Small intestine (tissue), 7 donors: ENCODE results near the gene SPOCK1. TPM values are rescaled to one million over a fixed set of nuclear protein-coding genes. Genes with fewer than 3 reads are reported as not detected.

Source experiments
- DNase-seq, 2 donors: peaks; one replicate each; pipeline versions ENCODE4 v3.0.0 to v3.0.0-alpha.2; 2013
- FAIRE-seq: peaks from 2 replicates; lab custom pipeline; 2012; peaks lifted over from hg19 to GRCh38; lab: Jason Lieb, UNC
- H3K27ac ChIP-seq, 3 donors: one replicate each; pipeline ENCODE4 v1.5.1; 2013; ENCODE audit warnings: low read length in 2 of 3, mild to moderate bottlenecking in 2 of 3, control low read depth in 1 of 3, inconsistent platforms in 1 of 3, low read depth in 1 of 3, moderate library complexity in 1 of 3
- H3K27me3 ChIP-seq, 3 donors: one replicate each; pipeline ENCODE4 v1.6.1; 2013; ENCODE audit warnings: low read length in 3 of 3, inconsistent platforms in 1 of 3; ENCODE audit not compliant: control insufficient read depth in 3 of 3, insufficient read depth in 3 of 3
- H3K36me3 ChIP-seq, 3 donors: one replicate each; pipeline ENCODE4 v1.6.1; 2013; ENCODE audit warnings: low read length in 3 of 3, inconsistent platforms in 1 of 3, low read depth in 1 of 3, mild to moderate bottlenecking in 1 of 3, moderate library complexity in 1 of 3; ENCODE audit not compliant: control insufficient read depth in 3 of 3, insufficient read depth in 2 of 3
- H3K4me1 ChIP-seq, 3 donors: one replicate each; pipeline ENCODE4 v1.6.1; 2013; ENCODE audit warnings: low read length in 2 of 3, inconsistent platforms in 1 of 3, low read depth in 1 of 3, mild to moderate bottlenecking in 1 of 3, moderate library complexity in 1 of 3; ENCODE audit not compliant: control insufficient read depth in 3 of 3, insufficient read depth in 2 of 3
- H3K4me3 ChIP-seq, 3 donors: one replicate each; pipeline ENCODE4 v1.5.1; 2013; ENCODE audit warnings: low read length in 3 of 3, control low read depth in 1 of 3, inconsistent platforms in 1 of 3, low read depth in 1 of 3, mild to moderate bottlenecking in 1 of 3, moderate library complexity in 1 of 3
- H3K9me3 ChIP-seq, 2 donors: one replicate each; pipeline ENCODE4 v1.6.1; 2013; ENCODE audit warnings: low read depth in 1 of 2, low read length in 1 of 2; ENCODE audit not compliant: control insufficient read depth in 2 of 2, insufficient read depth in 1 of 2
- WGBS, 3 donors: extraction: QIAGEN DNeasy Blood & Tissue Kit; methylation state at CpG; one replicate each; pipeline ENCODE4 v1.1.7; 2013; 5-methylcytosine and 5-hydroxymethylcytosine counted together
- polyA plus RNA-seq, 4 donors: library from polyadenylated mRNA; stranded (reverse) in 3 of 4; unstranded in 1 of 4; fragments of 200-250 nt in 3 of 4; fragments of 120-200 nt in 1 of 4; gene quantifications; one replicate each; pipeline versions ENCODE4 v1.2.1 to v1.2.3, GENCODE V29; 2013
- donor health status: healthy with polysubstance abuse.
- donor health status: control.
- donor health status: control.
- donor health status: Bipolar disorder and iron deficiency.
- donor health status: healthy.

SPOCK1 gene
- polyA plus RNA-seq, 4 donors = 0.22 to 1.1 (median 0.54) TPM

GRCh38 chr5:137306903-137307302 is 192.2 kb downstream of the SPOCK1 start:
- Histone ChIP-seq H3K4me1 (peaks cover 0 to 17% (median 0%) of the 10 kb centered on the region in 3 donors), H3K36me3 (no peaks in the 10 kb centered on the region), H3K27me3 (no peaks in the 10 kb centered on the region), H3K27ac (no peak overlapping the region), H3K9me3 (no peaks in the 10 kb centered on the region), H3K4me3 (no peak overlapping the region)
- 69 to 80% (median 72%) methylated on average over 3 of the region's 3 CpGs for WGBS, 3 donors
- FAIRE-seq (no peak), DNase-seq (no peak)

- Histone ChIP-seq H3K9me3 (no peaks in the 10 kb centered on the region), H3K36me3 (no peaks in the 10 kb centered on the region), H3K4me1 (peaks cover 0 to 17% (median 0%) of the 10 kb centered on the region in 3 donors), H3K27me3 (no peaks in the 10 kb centered on the region), H3K27ac (no peak overlapping the region), H3K4me3 (no peak overlapping the region)
- DNase-seq (no peak), FAIRE-seq (no peak)
- 80 to 83% (median 81%) methylated on average over 8 of the region's 8 CpGs for WGBS, 3 donors
These were observed 193.0 kb downstream of the SPOCK1 start for GRCh38 chr5:137305971-137306602.

GRCh38 chr5:137304226-137304874 is 194.8 kb downstream of the SPOCK1 start:
- H3K36me3 ChIP-seq = no peaks in the 10 kb centered on the region
- no peak overlapping the region for H3K27ac ChIP-seq
- H3K9me3 ChIP-seq = no peaks in the 10 kb centered on the region
- H3K4me3 ChIP-seq = no peak overlapping the region
- no peaks in the 10 kb centered on the region for H3K27me3 ChIP-seq
- peaks cover 0 to 17% (median 0%) of the 10 kb centered on the region in 3 donors for H3K4me1 ChIP-seq
- DNase-seq = peak; percentile 7 to 68
- no peak for FAIRE-seq
- WGBS, 3 donors = 21 to 40% (median 25%) methylated on average over 4 of the region's 4 CpGs

- no peaks in the 10 kb centered on the region for H3K27me3 ChIP-seq
- no peak for FAIRE-seq
These were observed 195.6 kb downstream of the SPOCK1 start for GRCh38 chr5:137303509-137303908.

DNA sequence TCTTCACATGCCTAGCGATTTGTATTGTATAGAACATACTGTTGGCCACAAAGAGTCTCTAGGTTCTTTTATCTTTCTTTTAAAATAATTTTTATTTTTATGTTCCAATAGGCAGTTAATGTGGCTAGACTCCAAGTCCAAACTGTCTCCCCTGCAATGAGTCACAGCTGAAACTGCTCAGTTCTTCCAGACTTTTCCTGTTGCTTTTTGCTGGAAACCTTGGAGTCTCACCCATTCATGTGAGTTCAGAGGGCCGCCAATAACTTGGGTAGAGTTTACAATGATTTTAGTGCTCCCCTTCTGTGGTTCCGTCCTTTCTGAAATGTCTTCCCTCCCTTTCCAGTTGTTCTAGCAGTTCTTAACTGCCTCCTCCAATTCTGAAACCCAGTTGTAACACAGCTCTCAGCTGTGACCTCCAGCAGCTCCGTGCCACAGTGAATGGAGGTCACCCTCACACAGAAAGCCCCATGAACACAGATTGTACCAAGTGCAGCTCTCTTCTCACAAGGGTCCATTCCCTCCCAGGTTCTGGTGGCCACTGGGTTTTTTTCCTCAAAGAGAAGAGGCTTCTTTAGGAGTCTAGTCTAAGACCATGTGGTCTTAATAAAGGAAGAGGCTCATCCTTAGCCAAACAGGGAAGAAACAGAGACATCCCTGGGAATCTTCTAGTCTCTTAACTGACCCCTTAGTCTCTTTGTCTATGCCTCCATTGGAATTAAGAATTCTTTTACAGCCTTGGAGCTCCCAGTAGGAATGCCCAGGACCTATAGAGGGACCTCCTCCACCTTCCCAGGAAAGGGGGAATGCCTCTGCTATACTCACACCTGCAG is 198.5 kb downstream of the SPOCK1 start:
- Histone ChIP-seq H3K27ac (no peak overlapping the region), H3K27me3 (no peaks in the 10 kb centered on the region), H3K4me3 (no peak overlapping the region), H3K4me1 (peaks cover 0 to 14% (median 0%) of the 10 kb centered on the region in 3 donors), H3K36me3 (no peaks in the 10 kb centered on the region), H3K9me3 (no peaks in the 10 kb centered on the region)
- DNase-seq (no peak), FAIRE-seq (no peak)
- WGBS, 3 donors = 45 to 75% (median 59%) methylated on average over 4 of the region's 4 CpGs

More at GRCh38 chr5:137303509-137303908, 195.6 kb downstream of the SPOCK1 start:
- no peak for DNase-seq
- H3K9me3 ChIP-seq = no peaks in the 10 kb centered on the region
- no peaks in the 10 kb centered on the region for H3K36me3 ChIP-seq
- WGBS, 3 donors = 71 to 84% (median 72%) methylated on average over 5 of the region's 5 CpGs
- no peak overlapping the region for H3K4me3 ChIP-seq
- no peak overlapping the region for H3K27ac ChIP-seq
- peaks cover 0 to 17% (median 0%) of the 10 kb centered on the region in 3 donors for H3K4me1 ChIP-seq

- DNase-seq (no peak), FAIRE-seq (no peak)
- no peaks in the 10 kb centered on the region for H3K36me3 ChIP-seq
- no peaks in the 10 kb centered on the region for H3K9me3 ChIP-seq
- H3K4me3 ChIP-seq = no peak overlapping the region
- no peaks in the 10 kb centered on the region for H3K27me3 ChIP-seq
- no peaks in the 10 kb centered on the region for H3K4me1 ChIP-seq
- WGBS, 3 donors = 81 to 87% (median 84%) methylated on average over 12 of the region's 12 CpGs
- H3K27ac ChIP-seq = no peak overlapping the region
These were observed 202.8 kb downstream of the SPOCK1 start for GRCh38 chr5:137296213-137296781.

DNA sequence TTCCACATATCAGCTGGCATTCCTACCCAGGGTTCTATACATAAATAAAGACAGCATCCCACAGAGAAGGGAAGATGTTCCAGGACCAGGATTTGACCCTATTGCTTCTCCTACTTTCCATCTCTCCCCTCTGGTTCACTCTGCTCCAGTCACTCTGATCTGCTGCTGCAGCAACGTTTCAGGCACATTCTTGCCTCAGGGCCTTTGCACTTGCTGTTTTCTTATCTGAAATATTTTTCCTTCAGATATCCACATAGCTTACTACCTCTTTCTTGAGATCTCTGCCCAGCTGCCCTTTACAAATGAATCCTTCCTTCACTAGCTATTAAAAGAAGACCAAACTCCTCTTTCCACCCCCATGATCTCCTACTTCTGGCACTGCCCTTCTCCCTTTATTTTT is 204.5 kb downstream of the SPOCK1 start:
- H3K27ac ChIP-seq = no peak overlapping the region
- 42 to 64% (median 45%) methylated on average over 1 of the region's 1 CpG for WGBS, 3 donors
- no peak for FAIRE-seq
- H3K9me3 ChIP-seq = no peaks in the 10 kb centered on the region
- H3K4me3 ChIP-seq = no peak overlapping the region
- DNase-seq = no peak
- no peaks in the 10 kb centered on the region for H3K4me1 ChIP-seq
- no peaks in the 10 kb centered on the region for H3K36me3 ChIP-seq
- no peaks in the 10 kb centered on the region for H3K27me3 ChIP-seq

DNA sequence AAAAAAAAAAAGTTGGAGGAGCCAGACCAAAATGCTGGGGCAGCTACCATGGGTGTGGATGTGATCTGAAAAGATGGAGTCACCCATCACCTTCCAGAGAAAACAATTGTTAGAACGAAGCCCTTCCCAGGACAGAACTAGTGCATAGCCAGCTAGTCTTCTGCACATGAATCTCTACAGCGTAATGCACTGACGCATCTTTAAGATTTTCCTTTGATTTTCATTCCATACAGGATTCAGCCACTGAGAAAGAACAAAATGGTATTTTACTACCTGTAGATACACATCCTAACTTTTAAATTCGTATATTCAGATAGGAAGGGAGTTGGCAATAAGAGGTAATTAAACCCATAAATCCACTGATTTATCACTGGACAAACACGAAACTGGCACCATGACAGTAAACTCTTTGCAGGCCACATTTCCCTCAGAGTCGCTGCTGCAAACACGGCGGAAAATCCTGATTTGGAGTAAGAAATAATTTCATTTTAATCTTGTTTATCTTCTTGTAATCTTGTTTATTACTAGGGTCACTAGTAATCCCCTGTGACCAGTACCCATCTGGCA is 206.6 kb downstream of the SPOCK1 start:
- no peaks in the 10 kb centered on the region for H3K9me3 ChIP-seq
- 16 to 48% (median 33%) methylated on average over 8 of the region's 8 CpGs for WGBS, 3 donors
- no peaks in the 10 kb centered on the region for H3K27me3 ChIP-seq
- H3K4me3 ChIP-seq = no peak overlapping the region
- no peaks in the 10 kb centered on the region for H3K36me3 ChIP-seq
- no peak for FAIRE-seq
- peak; percentile 4 to 8 for DNase-seq
- H3K4me1 ChIP-seq = no peaks in the 10 kb centered on the region
- H3K27ac ChIP-seq = no peak overlapping the region
